ENCODE results near the gene TTLL1.

DNA sequence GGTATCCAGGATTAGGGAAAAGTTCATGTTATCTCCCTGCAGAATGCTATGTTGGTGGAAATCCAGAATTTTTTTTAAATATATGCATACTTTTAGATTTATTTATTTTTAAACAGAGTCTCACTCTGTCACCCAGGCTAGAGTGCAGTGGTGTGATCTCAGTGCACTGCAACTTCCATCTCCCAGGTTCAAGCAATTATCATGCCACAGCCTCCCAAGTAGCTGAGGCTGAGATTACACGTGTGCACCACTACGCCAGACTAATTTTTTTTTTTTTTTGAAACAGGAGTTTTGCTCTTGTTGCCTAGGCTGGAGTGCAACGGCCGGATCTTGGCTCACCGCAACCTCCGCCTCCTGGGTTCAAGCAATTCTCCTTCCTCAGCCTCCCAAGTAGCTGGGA lies 76.8 kb downstream of the TTLL1 start:
- no peak for TF ChIP-seq ZNF232 (CRISPR knock-in tag; IDR thresholded peaks at IDR 0.05)
- TF ChIP-seq MXD4 (CRISPR knock-in tag; IDR thresholded peaks at IDR 0.05; ENCODE audit: borderline replicate concordance) = no peak
- TF ChIP-seq, protein P1, sequence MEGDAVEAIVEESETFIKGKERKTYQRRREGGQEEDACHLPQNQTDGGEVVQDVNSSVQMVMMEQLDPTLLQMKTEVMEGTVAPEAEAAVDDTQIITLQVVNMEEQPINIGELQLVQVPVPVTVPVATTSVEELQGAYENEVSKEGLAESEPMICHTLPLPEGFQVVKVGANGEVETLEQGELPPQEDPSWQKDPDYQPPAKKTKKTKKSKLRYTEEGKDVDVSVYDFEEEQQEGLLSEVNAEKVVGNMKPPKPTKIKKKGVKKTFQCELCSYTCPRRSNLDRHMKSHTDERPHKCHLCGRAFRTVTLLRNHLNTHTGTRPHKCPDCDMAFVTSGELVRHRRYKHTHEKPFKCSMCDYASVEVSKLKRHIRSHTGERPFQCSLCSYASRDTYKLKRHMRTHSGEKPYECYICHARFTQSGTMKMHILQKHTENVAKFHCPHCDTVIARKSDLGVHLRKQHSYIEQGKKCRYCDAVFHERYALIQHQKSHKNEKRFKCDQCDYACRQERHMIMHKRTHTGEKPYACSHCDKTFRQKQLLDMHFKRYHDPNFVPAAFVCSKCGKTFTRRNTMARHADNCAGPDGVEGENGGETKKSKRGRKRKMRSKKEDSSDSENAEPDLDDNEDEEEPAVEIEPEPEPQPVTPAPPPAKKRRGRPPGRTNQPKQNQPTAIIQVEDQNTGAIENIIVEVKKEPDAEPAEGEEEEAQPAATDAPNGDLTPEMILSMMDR (IDR thresholded peaks at IDR 0.05) = no peak
- no peak for TF ChIP-seq CBFB (CRISPR knock-in tag; IDR thresholded peaks at IDR 0.05; ENCODE audit: low read depth)
- TF ChIP-seq, protein P2, sequence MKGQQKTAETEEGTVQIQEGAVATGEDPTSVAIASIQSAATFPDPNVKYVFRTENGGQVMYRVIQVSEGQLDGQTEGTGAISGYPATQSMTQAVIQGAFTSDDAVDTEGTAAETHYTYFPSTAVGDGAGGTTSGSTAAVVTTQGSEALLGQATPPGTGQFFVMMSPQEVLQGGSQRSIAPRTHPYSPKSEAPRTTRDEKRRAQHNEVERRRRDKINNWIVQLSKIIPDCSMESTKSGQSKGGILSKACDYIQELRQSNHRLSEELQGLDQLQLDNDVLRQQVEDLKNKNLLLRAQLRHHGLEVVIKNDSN (CRISPR knock-in tag; IDR thresholded peaks at IDR 0.05) = no peak
- TF ChIP-seq, protein P3, sequence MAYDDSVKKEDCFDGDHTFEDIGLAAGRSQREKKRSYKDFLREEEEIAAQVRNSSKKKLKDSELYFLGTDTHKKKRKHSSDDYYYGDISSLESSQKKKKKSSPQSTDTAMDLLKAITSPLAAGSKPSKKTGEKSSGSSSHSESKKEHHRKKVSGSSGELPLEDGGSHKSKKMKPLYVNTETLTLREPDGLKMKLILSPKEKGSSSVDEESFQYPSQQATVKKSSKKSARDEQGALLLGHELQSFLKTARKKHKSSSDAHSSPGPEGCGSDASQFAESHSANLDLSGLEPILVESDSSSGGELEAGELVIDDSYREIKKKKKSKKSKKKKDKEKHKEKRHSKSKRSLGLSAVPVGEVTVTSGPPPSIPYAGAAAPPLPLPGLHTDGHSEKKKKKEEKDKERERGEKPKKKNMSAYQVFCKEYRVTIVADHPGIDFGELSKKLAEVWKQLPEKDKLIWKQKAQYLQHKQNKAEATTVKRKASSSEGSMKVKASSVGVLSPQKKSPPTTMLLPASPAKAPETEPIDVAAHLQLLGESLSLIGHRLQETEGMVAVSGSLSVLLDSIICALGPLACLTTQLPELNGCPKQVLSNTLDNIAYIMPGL (CRISPR knock-in tag; IDR thresholded peaks at IDR 0.05) = no peak
- no peak for TF ChIP-seq TP53 (CRISPR knock-in tag; IDR thresholded peaks at IDR 0.05)
- TF ChIP-seq, protein P4, sequence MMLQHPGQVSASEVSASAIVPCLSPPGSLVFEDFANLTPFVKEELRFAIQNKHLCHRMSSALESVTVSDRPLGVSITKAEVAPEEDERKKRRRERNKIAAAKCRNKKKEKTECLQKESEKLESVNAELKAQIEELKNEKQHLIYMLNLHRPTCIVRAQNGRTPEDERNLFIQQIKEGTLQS (CRISPR knock-in tag; conservative IDR thresholded peaks at IDR 0.05) = no peak
- TF ChIP-seq NR3C1 (CRISPR knock-in tag; conservative IDR thresholded peaks at IDR 0.05; ENCODE audit: low read depth) = no peak
- no peak for TF ChIP-seq ZNF219 (CRISPR knock-in tag; IDR thresholded peaks at IDR 0.05; ENCODE audit: borderline replicate concordance)
- no peak for TF ChIP-seq GABPB1 (CRISPR knock-in tag; IDR thresholded peaks at IDR 0.05)
- no peak for TF ChIP-seq NFE2L1 (CRISPR knock-in tag; IDR thresholded peaks at IDR 0.05)
